CD14-positive monocyte (primary cell): ENCODE measurements around the gene AMDHD2. TPM values are rescaled to one million over a fixed set of nuclear protein-coding genes. Genes with fewer than 3 reads are reported as not detected.

Experiments used
- DNase-seq, 3 donors: peaks; one replicate each; pipeline ENCODE4 v3.0.0-alpha.2; 2011 to 2022
- H2AFZ ChIP-seq: 2 replicates; pipeline ENCODE4 v1.6.0; 2012; ENCODE audit warnings: mild to moderate bottlenecking, low read depth, low read length, inconsistent platforms; ENCODE audit not compliant: insufficient read depth, poor library complexity, severe bottlenecking
- H3K27ac ChIP-seq, 2 donors: 1 replicate in 1 of 2; 2 replicates in 1 of 2; pipeline ENCODE4 v1.5.1; 2012 to 2013; ENCODE audit warnings: low read length in 2 of 2, control low read depth in 1 of 2, inconsistent platforms in 1 of 2, low read depth in 1 of 2, mild to moderate bottlenecking in 1 of 2
- H3K27me3 ChIP-seq, 2 donors: one replicate each; pipeline versions ENCODE4 v1.6.0 to v1.6.1; 2011 to 2013; ENCODE audit warnings: low read length in 2 of 2; ENCODE audit not compliant: control insufficient read depth in 2 of 2, insufficient read depth in 2 of 2
- H3K36me3 ChIP-seq, 2 donors: replicated peaks in 1 of 2; 1 replicate in 1 of 2; 2 replicates in 1 of 2; pipeline versions ENCODE4 v1.5.1 to v1.6.1; 2012 to 2013; ENCODE audit warnings: low read length in 2 of 2, control low read depth in 1 of 2, inconsistent platforms in 1 of 2, mild to moderate bottlenecking in 1 of 2; ENCODE audit not compliant: insufficient read depth in 2 of 2, control insufficient read depth in 1 of 2
- H3K4me1 ChIP-seq, 2 donors: 1 replicate in 1 of 2; 2 replicates in 1 of 2; pipeline versions ENCODE4 v1.5.1 to v1.6.1; 2012 to 2013; ENCODE audit warnings: low read length in 2 of 2, control low read depth in 1 of 2, inconsistent platforms in 1 of 2, mild to moderate bottlenecking in 1 of 2, moderate library complexity in 1 of 2; ENCODE audit not compliant: insufficient read depth in 2 of 2, control insufficient read depth in 1 of 2
- H3K4me2 ChIP-seq: replicated peaks from 2 replicates; pipeline ENCODE3; 2012; ENCODE audit warnings: low read length, moderate library complexity, mild to moderate bottlenecking; ENCODE audit not compliant: poor library complexity, severe bottlenecking; ENCODE audit errors: extremely low read depth
- H3K4me3 ChIP-seq, 3 experiments: fragments of 200-600 bp in 1 of 3; sonication (generic) in 1 of 3; replicated peaks in 1 of 3; 1 replicate in 2 of 3; 2 replicates in 1 of 3; pipeline ENCODE4 v1.5.1; 2011 to 2013; ENCODE audit warnings: low read length in 3 of 3, mild to moderate bottlenecking in 3 of 3, control low read depth in 2 of 3, low read depth in 2 of 3, inconsistent platforms in 1 of 3, moderate library complexity in 1 of 3
- H3K79me2 ChIP-seq: 2 replicates; pipeline ENCODE4 v1.6.0; 2012; ENCODE audit warnings: mild to moderate bottlenecking, control low read depth, inconsistent platforms, low read length, moderate library complexity; ENCODE audit not compliant: insufficient read depth
- H3K9ac ChIP-seq: 2 replicates; pipeline ENCODE4 v1.6.0; 2017; ENCODE audit warnings: low read length, mild to moderate bottlenecking; ENCODE audit not compliant: insufficient read depth, poor library complexity, severe bottlenecking
- H3K9me3 ChIP-seq, 2 donors: replicated peaks in 1 of 2; 1 replicate in 1 of 2; 2 replicates in 1 of 2; pipeline versions ENCODE4 v1.5.1 to v1.6.1; 2012 to 2013; ENCODE audit warnings: low read length in 2 of 2, control low read depth in 1 of 2; ENCODE audit not compliant: control insufficient read depth in 1 of 2, insufficient read depth in 1 of 2
- H4K20me1 ChIP-seq: 2 replicates; pipeline ENCODE4 v1.6.0; 2012; ENCODE audit warnings: mild to moderate bottlenecking, low read length, control low read depth, moderate library complexity; ENCODE audit not compliant: insufficient read depth
- H3K27ac Mint-ChIP-seq, 7 donors: one replicate each; pipeline ENCODE4 v1.8.0; 2020; ENCODE audit warnings: mild to moderate bottlenecking in 7 of 7, mixed read lengths in 7 of 7, moderate library complexity in 6 of 7, inconsistent platforms in 2 of 7
- H3K27me3 Mint-ChIP-seq, 3 donors: one replicate each; pipeline ENCODE4 v1.8.0; 2021 to 2022; ENCODE audit warnings: low read depth in 3 of 3, mild to moderate bottlenecking in 3 of 3, mixed read lengths in 3 of 3, moderate library complexity in 3 of 3, inconsistent platforms in 1 of 3
- H3K36me3 Mint-ChIP-seq, 2 donors: one replicate each; pipeline ENCODE4 v1.8.0; 2020; ENCODE audit warnings: mixed read lengths in 2 of 2, inconsistent platforms in 1 of 2, mild to moderate bottlenecking in 1 of 2
- H3K4me1 Mint-ChIP-seq: one replicate; pipeline ENCODE4 v1.8.0; 2020; ENCODE audit warnings: mild to moderate bottlenecking, mixed read lengths
- H3K4me3 Mint-ChIP-seq, 2 donors: one replicate each; pipeline ENCODE4 v1.8.0; 2020; ENCODE audit warnings: mild to moderate bottlenecking in 2 of 2, mixed read lengths in 2 of 2, moderate library complexity in 1 of 2
- H3K9me3 Mint-ChIP-seq, 7 donors: one replicate each; pipeline ENCODE4 v1.8.0; 2020 to 2022; ENCODE audit warnings: mixed read lengths in 7 of 7, mild to moderate bottlenecking in 6 of 7, moderate library complexity in 6 of 7, inconsistent platforms in 2 of 7
- WGBS: methylation state at CpG from one replicate; pipeline ENCODE4 v1.1.5; 2013; ENCODE audit warnings: missing lambda C conversion rate; ENCODE audit not compliant: insufficient coverage; 5-methylcytosine and 5-hydroxymethylcytosine counted together
- intact Hi-C, 2 donors: fragments of 100-400 bp; cut with micrococcal nuclease; formaldehyde crosslinking; loops; one replicate each; pipeline versions ENCODE4 v1.15.0 to v1.15.1; 2023
- polyA plus RNA-seq, 3 donors: library from polyadenylated mRNA; depleted of rRNA in 1 of 3; unstranded in 2 of 3; stranded (reverse) in 1 of 3; fragments of 300-500 nt in 2 of 3; fragments of >200 nt in 1 of 3; fragmentation: Illumina TruSeq in 2 of 3; gene quantifications; 1 replicate in 2 of 3; 2 replicates in 1 of 3; pipeline ENCODE4 v1.2.3, GENCODE V29; 2012 to 2021
- TF ChIP-seq, protein P1 (sequence below): fragments of 200-600 bp; IDR thresholded peaks from one replicate; pipeline ENCODE4 v1.8.0; 2022; ENCODE audit warnings: antibody characterized with exemption, mild to moderate bottlenecking

Gene AMDHD2
- polyA plus RNA-seq, 3 donors: 6.9 to 57.8 (median 8.4) TPM

GRCh38 chr16:2490190-2491105, 29.7 kb upstream of the AMDHD2 start:
- Histone ChIP-seq H3K4me3 (no peak overlapping the region), H3K79me2 (peaks cover 39% of the 10 kb centered on the region), H3K27me3 (no peaks in the 10 kb centered on the region), H3K9ac (no peak overlapping the region), H3K27ac (no peak overlapping the region), H3K4me2 (no peak overlapping the region), H3K4me1 (peaks cover 34 to 39% of the 10 kb centered on the region in 2 donors), H2AFZ (no peak overlapping the region), H4K20me1 (no peaks in the 10 kb centered on the region), H3K9me3 (no peaks in the 10 kb centered on the region), H3K36me3 (peaks cover 0 to 10% of the 10 kb centered on the region in 2 donors)
- 98% methylated on average over 14 of the region's 23 CpGs for WGBS
- TF ChIP-seq, protein P1, sequence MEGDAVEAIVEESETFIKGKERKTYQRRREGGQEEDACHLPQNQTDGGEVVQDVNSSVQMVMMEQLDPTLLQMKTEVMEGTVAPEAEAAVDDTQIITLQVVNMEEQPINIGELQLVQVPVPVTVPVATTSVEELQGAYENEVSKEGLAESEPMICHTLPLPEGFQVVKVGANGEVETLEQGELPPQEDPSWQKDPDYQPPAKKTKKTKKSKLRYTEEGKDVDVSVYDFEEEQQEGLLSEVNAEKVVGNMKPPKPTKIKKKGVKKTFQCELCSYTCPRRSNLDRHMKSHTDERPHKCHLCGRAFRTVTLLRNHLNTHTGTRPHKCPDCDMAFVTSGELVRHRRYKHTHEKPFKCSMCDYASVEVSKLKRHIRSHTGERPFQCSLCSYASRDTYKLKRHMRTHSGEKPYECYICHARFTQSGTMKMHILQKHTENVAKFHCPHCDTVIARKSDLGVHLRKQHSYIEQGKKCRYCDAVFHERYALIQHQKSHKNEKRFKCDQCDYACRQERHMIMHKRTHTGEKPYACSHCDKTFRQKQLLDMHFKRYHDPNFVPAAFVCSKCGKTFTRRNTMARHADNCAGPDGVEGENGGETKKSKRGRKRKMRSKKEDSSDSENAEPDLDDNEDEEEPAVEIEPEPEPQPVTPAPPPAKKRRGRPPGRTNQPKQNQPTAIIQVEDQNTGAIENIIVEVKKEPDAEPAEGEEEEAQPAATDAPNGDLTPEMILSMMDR: no peak
- peaks cover 16 to 19% of the 10 kb centered on the region in 2 donors for H3K36me3 Mint-ChIP-seq
- intact Hi-C loops: no loop called here
- no peak overlapping the region for H3K27ac Mint-ChIP-seq
- H3K27me3 Mint-ChIP-seq: peaks cover 2 to 4% (median 2%) of the 10 kb centered on the region in 3 donors
- peaks cover 29% of the 10 kb centered on the region for H3K4me1 Mint-ChIP-seq
- H3K9me3 Mint-ChIP-seq: peaks cover 0 to 5% (median 2%) of the 10 kb centered on the region in 7 donors
- H3K4me3 Mint-ChIP-seq: no peak overlapping the region
- no peak for DNase-seq

- peaks cover 14% of the 10 kb centered on the region for H3K4me1 Mint-ChIP-seq
- Histone ChIP-seq H3K4me1 (peaks cover 17 to 21% of the 10 kb centered on the region in 2 donors), H3K9me3 (no peaks in the 10 kb centered on the region), H3K4me2 (no peak overlapping the region), H3K27ac (no peak overlapping the region), H3K36me3 (peaks cover 15 to 27% of the 10 kb centered on the region in 2 donors), H3K79me2 (peaks cover 29% of the 10 kb centered on the region), H3K9ac (no peak overlapping the region), H2AFZ (no peak overlapping the region), H3K27me3 (no peaks in the 10 kb centered on the region), H4K20me1 (no peaks in the 10 kb centered on the region), H3K4me3 (no peak overlapping the region)
- TF ChIP-seq, protein P1: no peak
- H3K36me3 Mint-ChIP-seq: peaks cover 24 to 25% of the 10 kb centered on the region in 2 donors
- DNase-seq: no peak
- peaks cover 0 to 5% (median 2%) of the 10 kb centered on the region in 7 donors for H3K9me3 Mint-ChIP-seq
- WGBS: 97% methylated on average over 12 of the region's 13 CpGs
- H3K27ac Mint-ChIP-seq: peak overlapping the region in 1 of 7 donors; percentile 56
- H3K4me3 Mint-ChIP-seq: no peak overlapping the region
- intact Hi-C loops: no loop called here
- peaks cover 2% of the 10 kb centered on the region in 3 donors for H3K27me3 Mint-ChIP-seq
These were observed 27.9 kb upstream of the AMDHD2 start for GRCh38 chr16:2492292-2492691.
